Subcutaneous adipose tissue (tissue), 4 donors: Measurements from ENCODE around the gene SLC16A4. TPM values are rescaled to one million over a fixed set of nuclear protein-coding genes. Genes with fewer than 3 reads are reported as not detected.

Experiments
- total RNA-seq, 4 donors: library from RNA; depleted of rRNA; stranded (reverse); fragments of >200 nt; gene quantifications; one replicate each; pipeline ENCODE4 v1.1.0, GENCODE V29; 2016
- TF ChIP-seq, protein P1 (sequence below): fragments of 450-650 bp; IDR thresholded peaks from one replicate; pipeline ENCODE4 v1.5.1; 2016; ENCODE audit warnings: low read depth, mild to moderate bottlenecking, control low read depth, antibody characterized with exemption, moderate library complexity

SLC16A4 gene
- total RNA-seq, 4 donors from 2014 or later, result 1.9 to 7.3 (median 4.1) TPM

DNA sequence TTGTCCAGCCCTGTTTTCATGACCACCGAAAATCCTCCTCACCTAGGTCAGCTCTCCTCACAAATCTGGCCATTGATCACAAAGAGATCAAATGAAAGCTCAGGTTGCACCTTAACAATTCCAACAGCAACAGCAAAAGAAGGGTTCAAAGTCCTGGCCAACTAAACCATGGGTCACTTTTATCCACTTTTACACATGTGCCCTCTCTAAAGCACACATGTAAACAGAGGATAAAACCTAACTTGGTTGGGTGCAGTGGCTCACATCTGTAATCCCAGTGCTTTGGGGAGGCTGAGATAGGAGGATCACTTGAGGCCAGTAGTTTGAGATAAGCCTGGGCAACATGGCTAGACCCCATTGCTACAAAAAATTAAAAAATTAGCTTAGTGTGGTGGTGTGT, 55.6 kb downstream of the SLC16A4 start:
- TF ChIP-seq, protein P1, sequence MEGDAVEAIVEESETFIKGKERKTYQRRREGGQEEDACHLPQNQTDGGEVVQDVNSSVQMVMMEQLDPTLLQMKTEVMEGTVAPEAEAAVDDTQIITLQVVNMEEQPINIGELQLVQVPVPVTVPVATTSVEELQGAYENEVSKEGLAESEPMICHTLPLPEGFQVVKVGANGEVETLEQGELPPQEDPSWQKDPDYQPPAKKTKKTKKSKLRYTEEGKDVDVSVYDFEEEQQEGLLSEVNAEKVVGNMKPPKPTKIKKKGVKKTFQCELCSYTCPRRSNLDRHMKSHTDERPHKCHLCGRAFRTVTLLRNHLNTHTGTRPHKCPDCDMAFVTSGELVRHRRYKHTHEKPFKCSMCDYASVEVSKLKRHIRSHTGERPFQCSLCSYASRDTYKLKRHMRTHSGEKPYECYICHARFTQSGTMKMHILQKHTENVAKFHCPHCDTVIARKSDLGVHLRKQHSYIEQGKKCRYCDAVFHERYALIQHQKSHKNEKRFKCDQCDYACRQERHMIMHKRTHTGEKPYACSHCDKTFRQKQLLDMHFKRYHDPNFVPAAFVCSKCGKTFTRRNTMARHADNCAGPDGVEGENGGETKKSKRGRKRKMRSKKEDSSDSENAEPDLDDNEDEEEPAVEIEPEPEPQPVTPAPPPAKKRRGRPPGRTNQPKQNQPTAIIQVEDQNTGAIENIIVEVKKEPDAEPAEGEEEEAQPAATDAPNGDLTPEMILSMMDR, result no peak

- TF ChIP-seq, protein P1, result no peak
Measured at GRCh38 chr1:110328700-110329099, 62.1 kb downstream of the SLC16A4 start.

DNA sequence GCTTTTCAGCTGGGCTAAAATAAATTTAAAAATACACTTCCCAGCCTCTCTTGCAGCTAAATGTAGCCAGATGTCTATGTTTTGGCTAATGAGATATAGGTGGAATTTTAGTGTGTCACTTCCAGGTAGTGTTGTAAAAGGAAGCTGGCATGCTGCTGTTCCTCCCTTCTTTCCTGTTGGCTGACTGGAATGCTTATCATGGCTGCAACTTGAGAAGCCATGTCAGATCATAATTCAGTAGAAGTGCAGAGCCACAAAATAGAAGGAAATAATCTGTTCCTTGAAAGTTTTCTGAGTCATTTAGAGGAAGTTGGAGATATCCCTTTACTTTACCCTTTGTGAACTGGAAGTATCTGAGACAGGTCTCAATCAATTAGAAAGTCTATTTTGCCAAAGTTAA, 62.6 kb downstream of the SLC16A4 start:
- TF ChIP-seq, protein P1, result no peak

DNA sequence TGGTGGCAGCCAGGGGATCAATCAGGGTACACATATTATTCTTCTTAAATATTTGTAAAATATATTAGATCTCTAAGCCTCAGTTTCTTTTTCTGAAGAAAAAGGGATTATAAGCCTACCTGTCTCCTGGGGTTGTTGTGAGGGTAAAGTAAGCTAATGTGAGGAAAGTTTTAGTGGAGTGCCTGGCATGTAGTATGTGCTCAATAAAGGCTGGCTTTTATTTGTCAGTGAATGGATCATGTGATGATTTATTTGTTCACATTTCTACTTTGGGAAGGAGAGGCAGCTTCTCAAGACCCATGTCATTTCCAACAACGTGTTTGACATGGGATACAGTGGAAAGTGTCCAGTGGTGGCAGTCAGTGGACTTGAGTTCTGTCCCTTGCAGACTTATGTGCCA, 64.0 kb downstream of the SLC16A4 start:
- TF ChIP-seq, protein P1, result no peak

DNA sequence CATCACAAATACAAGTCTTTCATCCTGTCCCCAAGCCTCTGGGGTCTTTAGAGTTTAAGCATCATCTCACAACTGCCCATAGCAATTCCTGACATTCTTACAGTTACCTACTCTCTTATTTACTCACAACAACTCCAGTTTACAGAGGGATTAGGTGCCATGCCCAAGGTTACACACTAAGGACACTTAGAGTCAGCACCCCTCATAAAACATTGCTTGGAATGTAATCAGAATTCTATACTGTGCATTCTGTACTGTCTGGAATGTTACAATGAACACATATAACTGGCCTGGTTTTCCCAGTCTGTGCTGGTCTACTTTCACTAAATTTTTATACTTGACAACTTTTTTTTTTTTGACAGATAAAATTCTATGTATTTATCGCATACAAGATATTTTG, 66.2 kb downstream of the SLC16A4 start:
- TF ChIP-seq, protein P1, result no peak

DNA sequence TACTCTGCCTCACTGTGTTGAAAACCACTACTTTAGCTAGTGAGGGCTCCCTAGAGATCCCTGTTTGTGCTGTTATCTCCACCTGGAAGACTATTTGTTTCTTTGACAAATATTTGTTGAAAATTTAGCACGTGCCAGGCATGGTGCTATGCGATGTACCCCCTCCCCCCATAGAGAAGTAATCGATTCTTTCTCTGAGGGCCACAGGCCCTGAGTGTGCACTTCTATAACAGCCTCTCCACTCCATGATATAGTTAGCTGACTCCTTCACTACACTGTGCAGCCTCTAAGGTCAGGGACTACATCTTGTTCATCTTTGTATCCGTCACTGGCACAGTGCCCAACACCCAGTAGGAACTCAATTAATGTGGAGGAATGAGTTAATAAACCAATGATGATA, 69.0 kb downstream of the SLC16A4 start:
- TF ChIP-seq, protein P1, result no peak

GRCh38 chr1:110321045-110321444, 69.8 kb downstream of the SLC16A4 start:
- TF ChIP-seq, protein P1, result no peak
